Measurements from ENCODE around the gene JARID2.
"Not testable (repeated sequence)": the region's sequence is repeated elsewhere in the genome, so short reads cannot be mapped to it uniquely, and the experiment has no call there.

The JARID2 gene

GRCh38 chr6:15522856-15523529 lies 277.1 kb downstream of the JARID2 start:
- no peak for DNase-seq (ENCODE audit: low spot score)

- no peak for DNase-seq (ENCODE audit: low spot score)
Measured at GRCh38 chr6:15523679-15524630, 278.1 kb downstream of the JARID2 start.

DNA sequence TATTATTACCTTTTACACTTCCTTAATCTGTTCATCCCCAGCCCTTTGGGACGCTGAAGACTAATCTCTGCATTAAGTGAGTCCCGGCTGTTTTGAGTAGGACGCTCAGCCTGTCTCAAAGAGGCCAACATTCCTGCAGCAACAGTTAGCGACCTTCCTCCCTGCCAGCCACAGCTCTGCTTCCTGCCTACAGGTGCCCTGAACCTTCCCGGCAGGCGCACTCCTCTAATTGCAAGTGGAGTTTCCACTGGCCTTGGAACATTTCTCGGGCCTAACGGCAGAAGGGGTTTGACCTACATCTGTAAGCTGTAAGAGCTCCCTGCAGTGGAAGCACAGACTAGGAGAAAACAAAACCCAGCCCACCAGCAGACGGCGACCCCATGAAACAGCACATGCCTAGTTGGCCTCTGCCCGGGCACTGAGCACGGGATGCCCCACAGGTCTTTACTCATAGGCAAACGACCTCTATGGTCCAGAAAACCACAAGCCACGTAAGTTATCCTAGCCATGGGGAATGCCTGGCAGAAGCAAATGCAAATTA lies 279.1 kb downstream of the JARID2 start:
- no peak for DNase-seq (ENCODE audit: low spot score)

GRCh38 chr6:15526212-15526701 lies 280.4 kb downstream of the JARID2 start:
- no peak for DNase-seq (ENCODE audit: low spot score)

DNA sequence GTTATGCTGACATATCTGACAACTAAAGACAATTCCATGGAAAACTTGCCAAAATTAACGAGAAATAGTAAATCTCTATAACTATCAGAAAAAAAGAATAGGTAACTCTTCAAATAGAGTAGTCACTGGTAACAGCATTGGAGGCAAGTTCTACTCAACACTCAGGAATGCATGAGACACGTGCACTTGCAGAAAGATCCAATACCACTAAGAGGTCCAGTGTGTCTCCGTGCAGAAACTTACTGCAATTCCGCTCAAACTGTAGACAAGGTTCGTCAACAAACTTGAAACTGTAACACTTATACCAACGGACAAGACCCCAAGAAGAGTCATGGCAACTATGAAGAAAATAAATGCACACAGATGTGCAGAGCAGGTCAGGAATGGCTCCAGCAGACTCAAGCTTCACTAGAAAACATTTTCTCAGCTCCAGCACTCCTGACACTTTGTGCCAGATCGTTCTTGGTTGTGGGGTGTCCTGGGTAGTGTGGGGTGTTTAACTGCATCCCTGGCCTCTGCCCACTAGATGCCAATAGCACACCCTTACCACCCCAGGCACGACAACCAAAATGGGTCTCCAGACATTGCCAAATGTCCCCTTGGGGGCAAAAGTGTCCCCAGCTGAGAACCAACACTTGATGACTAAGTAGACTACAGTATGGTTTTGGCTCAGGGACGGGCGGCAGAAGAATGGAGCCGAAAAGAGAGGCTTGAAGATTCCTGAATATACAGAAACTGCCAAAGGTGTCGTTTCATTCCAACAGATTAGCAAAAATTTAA lies 282.2 kb downstream of the JARID2 start:
- no peak for DNase-seq (ENCODE audit: low spot score)

- DNase-seq (ENCODE audit: low spot score): no peak
Measured at GRCh38 chr6:15528870-15529269, 283.0 kb downstream of the JARID2 start.

- no peak for DNase-seq (ENCODE audit: low spot score)
Measured at GRCh38 chr6:15530411-15530810, 284.5 kb downstream of the JARID2 start.

GRCh38 chr6:15531973-15532372 lies 286.1 kb downstream of the JARID2 start:
- no peak for DNase-seq (ENCODE audit: low spot score)

DNA sequence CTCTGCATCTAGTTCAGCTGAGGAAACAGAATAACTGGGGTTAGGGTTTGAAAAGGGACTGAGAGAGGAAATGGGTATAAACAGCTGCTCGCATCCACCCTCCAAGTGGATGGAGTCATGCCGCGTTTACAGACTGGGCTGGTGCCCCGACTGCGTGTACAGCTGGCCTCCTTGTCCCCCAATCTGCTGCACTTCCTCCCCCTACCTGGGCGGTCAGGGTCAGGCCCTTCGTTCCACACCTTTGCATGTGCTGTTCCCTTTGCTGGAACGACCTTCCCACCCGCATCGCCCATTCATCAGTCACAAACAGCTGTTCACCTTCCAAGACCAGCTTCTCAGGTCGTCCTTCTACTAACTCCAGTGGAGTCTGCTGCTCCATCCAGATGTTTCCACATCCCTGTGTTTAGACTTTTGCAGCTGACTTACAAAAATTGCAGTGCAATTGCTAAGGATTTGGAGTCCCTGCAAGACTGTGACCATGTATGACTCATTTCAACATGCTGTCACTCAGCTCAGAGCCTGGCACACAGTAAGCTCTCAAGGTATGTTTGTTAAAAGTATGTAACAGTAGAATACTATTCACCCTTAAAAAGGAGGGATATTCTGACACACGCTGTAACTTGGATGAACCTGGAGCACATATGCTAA lies 287.6 kb downstream of the JARID2 start:
- no peak for DNase-seq (ENCODE audit: low spot score)

DNA sequence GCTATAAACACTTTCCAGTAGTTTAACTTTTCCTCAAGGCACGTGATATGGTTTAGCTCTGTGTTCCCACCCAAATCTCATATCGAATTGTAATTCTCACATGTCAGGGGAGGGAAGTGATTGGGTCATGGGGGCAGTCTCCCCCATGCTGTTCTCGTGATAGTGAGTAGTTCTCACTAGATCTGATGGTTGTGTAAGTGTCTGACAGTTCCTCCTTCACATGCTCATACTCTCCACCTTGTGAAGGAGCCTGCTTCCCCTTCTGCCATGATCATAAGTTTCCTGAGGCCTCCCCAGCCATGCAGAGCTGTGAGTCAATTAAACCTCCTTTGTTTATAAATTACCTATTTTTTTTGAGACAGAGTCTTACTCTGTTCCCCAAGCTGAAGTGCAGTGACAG lies 289.1 kb downstream of the JARID2 start:
- DNase-seq (ENCODE audit: low spot score): no peak

DNA sequence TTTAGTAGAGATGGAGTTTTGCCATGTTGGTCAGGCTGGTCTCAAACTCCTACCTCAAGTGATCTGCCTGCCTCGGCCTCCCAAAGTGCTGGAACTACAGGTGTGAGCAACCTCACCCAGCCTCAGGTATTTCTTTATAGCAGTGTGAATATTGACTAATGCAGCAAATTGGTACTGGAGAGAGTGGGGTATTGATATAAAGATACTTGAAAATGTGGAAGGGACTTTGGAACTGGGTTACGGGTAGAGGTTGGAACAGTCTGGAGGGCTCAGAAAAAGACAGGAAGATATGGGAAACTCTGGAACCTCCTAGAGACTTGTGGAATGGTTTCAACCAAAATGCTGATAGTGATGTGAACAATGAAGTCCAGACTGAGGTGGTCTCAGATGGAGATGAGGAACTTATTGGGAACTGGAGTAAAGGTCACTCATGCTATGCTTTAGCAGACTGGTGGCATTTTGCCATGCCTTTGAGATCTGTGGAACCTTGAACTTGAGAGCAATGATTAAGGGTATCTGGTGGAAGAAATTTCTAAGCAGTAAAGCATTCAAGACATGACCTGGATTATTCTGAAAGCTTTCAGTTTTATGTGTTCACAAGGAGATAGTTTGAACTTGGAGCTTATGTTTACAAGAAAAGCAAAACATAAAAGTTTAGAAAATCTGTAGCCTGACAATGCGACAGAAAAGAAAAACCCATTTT lies 289.8 kb downstream of the JARID2 start:
- no peak for DNase-seq (ENCODE audit: low spot score)

- no peak for DNase-seq (ENCODE audit: low spot score)
Measured at GRCh38 chr6:15536198-15536955, 290.5 kb downstream of the JARID2 start.

- no peak for DNase-seq (ENCODE audit: low spot score)
Measured at GRCh38 chr6:15538106-15538505, 292.2 kb downstream of the JARID2 start.

DNA sequence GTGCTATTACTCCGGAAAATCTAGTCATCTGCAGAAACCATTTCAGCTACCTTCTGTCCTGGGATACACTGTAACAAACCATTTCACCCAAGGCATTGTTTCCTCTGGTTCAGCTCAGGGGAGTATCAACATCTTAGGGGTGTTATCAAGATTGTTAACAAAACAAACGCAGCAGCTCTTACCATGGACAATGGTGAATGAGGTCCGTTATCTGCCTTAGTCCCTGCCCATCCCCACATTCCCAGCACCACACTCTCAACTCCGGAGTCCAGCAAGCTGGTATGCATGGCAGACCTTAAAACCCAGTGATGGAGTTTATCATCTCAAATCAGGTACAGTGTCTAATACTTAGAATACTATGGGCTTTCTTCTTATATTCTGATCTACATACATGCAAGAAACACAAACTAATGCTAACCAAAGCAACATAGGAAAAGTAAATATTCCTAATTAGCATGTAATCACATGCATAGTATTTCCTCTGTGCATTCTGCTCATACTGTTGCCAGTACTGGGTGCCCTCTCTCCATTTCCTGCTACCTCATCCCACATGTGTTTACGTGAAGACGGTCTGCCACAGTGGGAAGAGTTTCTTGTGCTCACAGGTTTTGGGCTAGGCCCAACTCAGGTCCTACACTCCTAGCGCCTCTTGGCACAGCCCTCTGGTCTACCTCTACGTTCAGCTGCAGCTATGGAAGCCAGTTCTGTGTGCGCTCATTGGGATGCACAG lies 293.1 kb downstream of the JARID2 start:
- DNase-seq (ENCODE audit: low spot score): no peak

- DNase-seq (ENCODE audit: low spot score): no peak
Measured at GRCh38 chr6:15539722-15540270, 293.9 kb downstream of the JARID2 start.

- not testable (repeated sequence) for DNase-seq (ENCODE audit: low spot score)
Measured at GRCh38 chr6:15543332-15543917, 297.6 kb downstream of the JARID2 start.

DNA sequence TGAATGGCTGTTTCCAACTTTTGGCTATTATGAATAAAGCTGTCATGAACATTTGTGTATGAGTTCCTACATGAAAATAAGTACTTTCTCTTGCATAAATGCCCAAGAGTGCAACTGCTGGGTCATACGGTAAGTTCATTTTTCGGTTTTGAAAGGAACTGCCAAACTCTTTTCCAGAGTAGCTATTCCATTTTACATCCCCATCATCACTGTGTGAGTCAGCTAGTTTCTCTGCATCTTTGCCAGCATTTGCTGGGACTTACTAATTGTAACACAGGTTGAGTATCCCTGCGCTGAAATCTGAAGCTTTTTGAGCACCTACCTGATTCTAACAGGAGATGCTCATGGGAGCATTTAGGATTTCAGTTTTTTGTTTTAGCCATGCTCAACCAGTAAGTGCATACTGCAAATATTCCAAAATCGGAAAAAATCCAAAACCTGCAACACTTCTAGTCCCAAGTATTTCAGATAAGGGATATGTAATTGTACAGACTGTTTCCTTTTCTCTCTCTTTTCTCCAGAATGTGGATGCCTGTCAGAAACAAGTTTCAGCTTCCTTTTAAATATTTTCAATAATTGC lies 298.5 kb downstream of the JARID2 start:
- no peak for DNase-seq (ENCODE audit: low spot score)

- no peak for DNase-seq (ENCODE audit: low spot score)
Measured at GRCh38 chr6:15546591-15546990, 300.7 kb downstream of the JARID2 start.
